Rectal smooth muscle tissue (tissue), 1 donor: ENCODE measurements around the gene CEP57L1.
"Not testable (repeated sequence)": the region's sequence is repeated elsewhere in the genome, so short reads cannot be mapped to it uniquely, and the experiment has no call there.

Source experiments
- H3K27ac ChIP-seq: one replicate; pipeline ENCODE4 v1.7.0; 2013; ENCODE audit warnings: low read depth, low read length, inconsistent platforms
- H3K27me3 ChIP-seq: one replicate; pipeline ENCODE4 v1.7.0; 2013; ENCODE audit warnings: low read length; ENCODE audit not compliant: control insufficient read depth, insufficient read depth
- H3K36me3 ChIP-seq: one replicate; pipeline ENCODE4 v1.7.0; 2013; ENCODE audit warnings: low read length; ENCODE audit not compliant: control insufficient read depth, insufficient read depth
- H3K4me1 ChIP-seq: one replicate; pipeline ENCODE4 v1.7.0; 2013; ENCODE audit warnings: low read length; ENCODE audit not compliant: control insufficient read depth, insufficient read depth
- H3K4me3 ChIP-seq: one replicate; pipeline ENCODE4 v1.7.0; 2013; ENCODE audit warnings: low read length
- H3K9ac ChIP-seq: one replicate; pipeline ENCODE4 v1.7.0; 2013; ENCODE audit warnings: low read length

Gene CEP57L1

GRCh38 chr6:109187399-109188114, 92.2 kb downstream of the CEP57L1 start:
- Histone ChIP-seq H3K36me3 (no peaks in the 10 kb centered on the region), H3K4me1 (no peaks in the 10 kb centered on the region), H3K4me3 (peak overlapping the region; percentile 5), H3K27ac (no peak overlapping the region), H3K9ac (no peak overlapping the region), H3K27me3 (no peaks in the 10 kb centered on the region)

GRCh38 chr6:109188115-109188411, 92.8 kb downstream of the CEP57L1 start:
- no peaks in the 10 kb centered on the region for H3K36me3 ChIP-seq
- H3K27me3 ChIP-seq = no peaks in the 10 kb centered on the region
- H3K4me1 ChIP-seq = no peaks in the 10 kb centered on the region
- H3K4me3 ChIP-seq = no peak overlapping the region
- H3K27ac ChIP-seq = no peak overlapping the region
- H3K9ac ChIP-seq = no peak overlapping the region

- not testable (repeated sequence) for H3K9ac ChIP-seq, H3K27me3 ChIP-seq, H3K4me1 ChIP-seq, H3K27ac ChIP-seq, H3K4me3 ChIP-seq, H3K36me3 ChIP-seq
These were observed 96.1 kb downstream of the CEP57L1 start for GRCh38 chr6:109191368-109191767.

- H3K27ac ChIP-seq = no peak overlapping the region
These were observed 97.6 kb downstream of the CEP57L1 start for GRCh38 chr6:109192865-109193264.

GRCh38 chr6:109194880-109195279, 99.6 kb downstream of the CEP57L1 start:
- Histone ChIP-seq H3K4me1 (no peaks in the 10 kb centered on the region), H3K9ac (no peak overlapping the region), H3K27me3 (no peaks in the 10 kb centered on the region), H3K36me3 (no peaks in the 10 kb centered on the region), H3K4me3 (no peak overlapping the region), H3K27ac (no peak overlapping the region)

More at GRCh38 chr6:109192865-109193264, 97.6 kb downstream of the CEP57L1 start:
- no peaks in the 10 kb centered on the region for H3K27me3 ChIP-seq
- H3K9ac ChIP-seq = no peak overlapping the region
- H3K4me1 ChIP-seq = no peaks in the 10 kb centered on the region
- H3K4me3 ChIP-seq = no peak overlapping the region
- no peaks in the 10 kb centered on the region for H3K36me3 ChIP-seq

- Histone ChIP-seq H3K9ac (no peak overlapping the region), H3K36me3 (no peaks in the 10 kb centered on the region), H3K27me3 (no peaks in the 10 kb centered on the region), H3K4me1 (no peaks in the 10 kb centered on the region), H3K27ac (no peak overlapping the region), H3K4me3 (no peak overlapping the region)
These were observed 101.8 kb downstream of the CEP57L1 start for GRCh38 chr6:109197061-109197460.

- Histone ChIP-seq H3K27ac (no peak overlapping the region), H3K36me3 (no peaks in the 10 kb centered on the region), H3K4me3 (no peak overlapping the region), H3K9ac (no peak overlapping the region), H3K4me1 (no peaks in the 10 kb centered on the region), H3K27me3 (no peaks in the 10 kb centered on the region)
These were observed 107.3 kb downstream of the CEP57L1 start for GRCh38 chr6:109202409-109203264.

- Histone ChIP-seq H3K36me3 (no peaks in the 10 kb centered on the region), H3K9ac (no peak overlapping the region), H3K4me3 (no peak overlapping the region), H3K27me3 (no peaks in the 10 kb centered on the region), H3K27ac (no peak overlapping the region), H3K4me1 (no peaks in the 10 kb centered on the region)
These were observed 109.2 kb downstream of the CEP57L1 start for GRCh38 chr6:109204511-109204910.

GRCh38 chr6:109212683-109213082, 117.4 kb downstream of the CEP57L1 start:
- H3K4me3 ChIP-seq = no peak overlapping the region
- no peaks in the 10 kb centered on the region for H3K27me3 ChIP-seq
- H3K27ac ChIP-seq = no peak overlapping the region
- no peaks in the 10 kb centered on the region for H3K4me1 ChIP-seq
- H3K36me3 ChIP-seq = no peaks in the 10 kb centered on the region
- no peak overlapping the region for H3K9ac ChIP-seq
